ENCODE measurements around the gene AKAP13. TPM values are rescaled to one million over a fixed set of nuclear protein-coding genes. Genes with fewer than 3 reads are reported as not detected.

The AKAP13 gene
- total and polyA plus RNA-seq, 2 of the 13 experiments (the other 11 are each of a cell fraction or from before 2014, with no cell fraction given) = 6.7 to 27.1 TPM

- no peak for TF ChIP-seq ZNF691 (CRISPR knock-in tag; IDR thresholded peaks at IDR 0.05; ENCODE audit: borderline replicate concordance, low read depth)
- TF ChIP-seq HDAC2 (CRISPR knock-in tag; IDR thresholded peaks at IDR 0.05) = peak; percentile 21; the same call in 1 of the 2 replicates
- TF ChIP-seq ATAD3A (CRISPR knock-in tag; IDR thresholded peaks at IDR 0.05) = no peak
- TF ChIP-seq ZNF580 (CRISPR knock-in tag; IDR thresholded peaks at IDR 0.05; ENCODE audit: borderline replicate concordance, low read depth) = no peak
- 0 out of 2 replicates have a peak, but pooled peaks have one; percentile 12 for TF ChIP-seq NR0B2 (CRISPR knock-in tag; IDR thresholded peaks at IDR 0.05)
- no peak for TF ChIP-seq GATAD2A (CRISPR knock-in tag; IDR thresholded peaks at IDR 0.05)
- TF ChIP-seq HNF4G (IDR thresholded peaks at IDR 0.05; ENCODE audit: borderline replicate concordance, low read depth, low read length) = peak; percentile 47; the same call in 1 of the 2 replicates
- no peak for TF ChIP-seq HNF4G (CRISPR knock-in tag; IDR thresholded peaks at IDR 0.05; ENCODE audit: borderline replicate concordance, low read depth)
- no peak for TF ChIP-seq ZKSCAN8 (CRISPR knock-in tag; IDR thresholded peaks at IDR 0.05; ENCODE audit: borderline replicate concordance)
- TF ChIP-seq DBP (CRISPR knock-in tag; IDR thresholded peaks at IDR 0.05; ENCODE audit: not compliant biosample characterization) = no peak
- TF ChIP-seq ZNF782 (CRISPR knock-in tag; IDR thresholded peaks at IDR 0.05; ENCODE audit: borderline replicate concordance) = no peak
- TF ChIP-seq ZSCAN5A (CRISPR knock-in tag; IDR thresholded peaks at IDR 0.05; ENCODE audit: borderline replicate concordance) = no peak
- TF ChIP-seq ZHX2 (IDR thresholded peaks at IDR 0.05; ENCODE audit: low read depth) = no peak
- no peak for TF ChIP-seq ZHX2 (CRISPR knock-in tag; IDR thresholded peaks at IDR 0.05; ENCODE audit: borderline replicate concordance)
- peak; percentile 38; the same call in 1 of the 2 replicates for TF ChIP-seq MEIS2 (CRISPR knock-in tag; IDR thresholded peaks at IDR 0.05)
- TF ChIP-seq PAF1 (CRISPR knock-in tag; IDR thresholded peaks at IDR 0.05) = no peak
- TF ChIP-seq CHD4 (IDR thresholded peaks at IDR 0.05; ENCODE audit: borderline replicate concordance, low read length) = no peak
- TF ChIP-seq ATF3 (CRISPR knock-in tag; IDR thresholded peaks at IDR 0.05) = no peak
- TF ChIP-seq ARNTL (CRISPR knock-in tag; IDR thresholded peaks at IDR 0.05) = no peak
Observed at GRCh38 chr15:85794598-85795336, 414.4 kb downstream of the AKAP13 start, which contains the start of gene KLHL25 (continued).
